GM12878 (cell line): ENCODE data around the gene SNX3. TPM values are rescaled to one million over a fixed set of nuclear protein-coding genes. Genes with fewer than 3 reads are reported as not detected.

Experiments used
- ATAC-seq: fragments of 200-7000 bp; cut with Tn5 transposase; 3 replicates; pipeline ENCODE4 v1.9.1; 2020; ENCODE audit warnings: mild to moderate bottlenecking, moderate library complexity
- BruUV-seq: library from RNA; stranded (reverse); fragments of 400-500 nt; replicated peaks from 2 replicates; lab custom pipeline; 2021; lab: Mats Ljungman, UMichigan
- CTCF ChIA-PET: fragments of 300-600 bp; sonication (Branson Sonifier 250); formaldehyde crosslinking; extraction: SDS; loops from one replicate; lab custom pipeline; 2021; ENCODE audit warnings: inconsistent platforms; lab: Yijun Ruan, JAX
- POLR2A ChIA-PET: fragments of 350-600 bp; formaldehyde crosslinking; extraction: SDS; loops from one replicate; lab custom pipeline; 2021; ENCODE audit warnings: inconsistent platforms; lab: Charles Lee
- RAD21 ChIA-PET: fragments of 300-600 bp; sonication (Branson Sonifier 250); formaldehyde crosslinking; loops from one replicate; lab custom pipeline; 2023; ENCODE audit warnings: antibody characterized with exemption; ENCODE audit not compliant: unreplicated experiment; lab: Charles Lee
- SMC1A ChIA-PET: fragments of 300-600 bp; sonication (Branson Sonifier 250); formaldehyde crosslinking; loops from one replicate; lab custom pipeline; 2023; ENCODE audit not compliant: unreplicated experiment, uncharacterized antibody; lab: Charles Lee
- DNase-seq: peaks from one replicate; pipeline ENCODE4 v3.0.0-alpha.2; 2011; ENCODE audit warnings: low read depth, low spot score
- FAIRE-seq: peaks from 3 replicates; lab custom pipeline; 2011; peaks lifted over from hg19 to GRCh38; lab: Jason Lieb, UNC
- H2AFZ ChIP-seq: 2 replicates; pipeline ENCODE4 v1.6.0; 2011; ENCODE audit warnings: low read depth, low read length, control low read depth; ENCODE audit not compliant: control insufficient read depth
- H3K27ac ChIP-seq: 2 replicates; pipeline ENCODE4 v1.5.1; 2011; ENCODE audit warnings: control low read depth; ENCODE audit not compliant: control insufficient read depth, insufficient read depth
- H3K27me3 ChIP-seq, 2 experiments: replicated peaks in 1 of 2; 2 replicates each; pipeline versions ENCODE4 v1.6.0 to v1.6.1; 2011; ENCODE audit warnings: low read length in 1 of 2; ENCODE audit not compliant: control insufficient read depth in 2 of 2, insufficient read depth in 2 of 2
- H3K36me3 ChIP-seq, 2 experiments: 2 replicates each; pipeline ENCODE4 v1.5.1; 2011; ENCODE audit warnings: low read length in 1 of 2; ENCODE audit not compliant: control insufficient read depth in 2 of 2, insufficient read depth in 2 of 2
- H3K4me1 ChIP-seq: 2 replicates; pipeline ENCODE4 v1.6.1; 2011; ENCODE audit warnings: mild to moderate bottlenecking, low read length, moderate library complexity, mixed read lengths; ENCODE audit not compliant: control insufficient read depth, insufficient read depth
- H3K4me2 ChIP-seq: 2 replicates; pipeline ENCODE4 v1.6.0; 2011; ENCODE audit warnings: control low read depth; ENCODE audit not compliant: control insufficient read depth, insufficient read depth
- H3K4me3 ChIP-seq: fragments of 200-600 bp; sonication (generic); 2 replicates; pipeline ENCODE4 v1.5.1; 2016
- H3K79me2 ChIP-seq: 2 replicates; pipeline ENCODE4 v1.6.0; 2011; ENCODE audit warnings: low read length; ENCODE audit not compliant: control insufficient read depth, insufficient read depth
- H3K9ac ChIP-seq: 2 replicates; pipeline ENCODE4 v1.8.0; 2011; ENCODE audit warnings: low read length, control low read depth, mixed read lengths; ENCODE audit not compliant: control insufficient read depth, insufficient read depth
- H3K9me3 ChIP-seq: replicated peaks from 3 replicates; pipeline ENCODE4 v1.5.1; 2011; ENCODE audit warnings: mild to moderate bottlenecking, low read length; ENCODE audit not compliant: control insufficient read depth, insufficient read depth
- H4K20me1 ChIP-seq: 2 replicates; pipeline ENCODE4 v1.6.0; 2011; ENCODE audit not compliant: control insufficient read depth, insufficient read depth
- BACH1 ChIP-seq: fragments of 450-650 bp; IDR thresholded peaks from 2 replicates; pipeline ENCODE4 v1.6.1; 2017; ENCODE audit warnings: mild to moderate bottlenecking, borderline replicate concordance
- CHD2 ChIP-seq: IDR thresholded peaks from 2 replicates; pipeline ENCODE4 v1.6.1; 2011; ENCODE audit warnings: low read depth, low read length, improper control_type of control experiment, borderline replicate concordance
- EGR1 ChIP-seq, 2 experiments: IDR thresholded peaks; 1 replicate in 1 of 2; 2 replicates in 1 of 2; pipeline ENCODE4 v1.6.1; 2011 to 2012; ENCODE audit warnings: low read depth in 2 of 2, low read length in 2 of 2, borderline replicate concordance in 1 of 2, mild to moderate bottlenecking in 1 of 2, moderate library complexity in 1 of 2
- ETV6 ChIP-seq, 2 experiments: fragments of 450-650 bp in 1 of 2; IDR thresholded peaks in 1 of 2; conservative IDR thresholded peaks in 1 of 2; 2 replicates each; pipeline ENCODE4 v1.6.1; 2014; ENCODE audit warnings: antibody characterized with exemption in 1 of 2, borderline replicate concordance in 1 of 2, low read depth in 1 of 2, mild to moderate bottlenecking in 1 of 2, moderate library complexity in 1 of 2
- IKZF1 ChIP-seq: fragments of 450-650 bp; conservative IDR thresholded peaks from 2 replicates; pipeline ENCODE4 v1.6.1; 2017; ENCODE audit warnings: antibody characterized with exemption, mild to moderate bottlenecking
- IKZF2 ChIP-seq, 2 experiments: fragments of 450-650 bp; IDR thresholded peaks; 2 replicates each; pipeline ENCODE4 v1.6.1; 2017; ENCODE audit warnings: mild to moderate bottlenecking in 2 of 2, moderate library complexity in 2 of 2
- NR2C1 ChIP-seq: fragments of 450-650 bp; IDR thresholded peaks from 2 replicates; pipeline ENCODE4 v1.6.1; 2017; ENCODE audit warnings: antibody characterized with exemption, mild to moderate bottlenecking, moderate library complexity
- POLR2A ChIP-seq: IDR thresholded peaks from 2 replicates; pipeline ENCODE4 v1.6.1; 2011; ENCODE audit warnings: low read depth, mild to moderate bottlenecking, low read length
- RFX5 ChIP-seq: IDR thresholded peaks from 2 replicates; pipeline ENCODE4 v1.6.1; 2011; ENCODE audit warnings: low read depth, low read length, improper control_type of control experiment
- SIN3A ChIP-seq: IDR thresholded peaks from 2 replicates; pipeline ENCODE4 v1.6.1; 2012; ENCODE audit warnings: low read depth, low read length, improper control_type of control experiment
- SMAD1 ChIP-seq: fragments of 450-650 bp; IDR thresholded peaks from 2 replicates; pipeline ENCODE4 v1.6.1; 2018; ENCODE audit warnings: mild to moderate bottlenecking, low read depth; ENCODE audit not compliant: partially characterized antibody
- YY1 ChIP-seq: IDR thresholded peaks from 2 replicates; pipeline ENCODE4 v1.6.1; 2011; ENCODE audit warnings: low read depth, mild to moderate bottlenecking, low read length
- WGBS: methylation state at CpG from one replicate; pipeline ENCODE4 v1.1.6; 2016; ENCODE audit warnings: low lambda C conversion rate; ENCODE audit not compliant: insufficient replicate concordance, insufficient coverage; ENCODE audit errors: missing lambda C conversion rate; 5-methylcytosine and 5-hydroxymethylcytosine counted together
- in situ Hi-C: fragments of 300-500 bp; cut with MboI; formaldehyde crosslinking; loops from 9 replicates; pipeline ENCODE4 v1.14.3; 2018; ENCODE audit warnings: mixed read lengths
- intact Hi-C: fragments of 100-400 bp; cut with micrococcal nuclease; formaldehyde crosslinking; loops from one replicate; pipeline ENCODE4 v1.14.2; 2022; ENCODE audit not compliant: unreplicated experiment
- polyA plus RNA-seq, 11 experiments: library from polyadenylated mRNA; depleted of rRNA in 4 of 11; unstranded in 6 of 11; stranded (reverse) in 5 of 11; fragments of >200 nt; fragmentation: Nextera tagmentation in 4 of 11; fragmentation: Illumina TruSeq in 1 of 11; extraction: Ambion mirVana in 4 of 11; extraction: Trizol in 1 of 11; gene quantifications; 1 replicate in 1 of 11; 2 replicates in 10 of 11; pipeline versions ENCODE4 v1.2.1 to v1.2.3, GENCODE V29; 2011 to 2016; ENCODE audit warnings: inconsistent platforms in 2 of 11, missing spikeins in 2 of 11, low read depth in 1 of 11
- total RNA-seq, 4 experiments: library from RNA; depleted of rRNA in 3 of 4; stranded (reverse); fragments of >200 nt in 3 of 4; fragmentation: Illumina TruSeq in 1 of 4; extraction: Trizol in 1 of 4; gene quantifications; 2 replicates each; pipeline versions ENCODE4 v1.2.1 to v1.2.3, GENCODE V29; 2013 to 2021
- TF ChIP-seq, protein P1 (sequence below): IDR thresholded peaks from 2 replicates; pipeline ENCODE4 v1.6.1; 2012; ENCODE audit warnings: low read depth, low read length, improper control_type of control experiment
- TF ChIP-seq, protein P2 (sequence below): fragments of 450-650 bp; IDR thresholded peaks from 2 replicates; pipeline ENCODE4 v1.6.1; 2014; ENCODE audit warnings: mild to moderate bottlenecking
- TF ChIP-seq, protein P3 (sequence below): IDR thresholded peaks from 2 replicates; pipeline ENCODE4 v1.6.1; 2012; ENCODE audit warnings: low read depth, low read length, improper control_type of control experiment
- TF ChIP-seq, protein P4 (sequence below): fragments of 450-650 bp; IDR thresholded peaks from 2 replicates; pipeline ENCODE4 v1.6.1; 2018; ENCODE audit warnings: borderline replicate concordance, mild to moderate bottlenecking; ENCODE audit not compliant: partially characterized antibody
- TF ChIP-seq, protein P5 (sequence below): IDR thresholded peaks from 2 replicates; pipeline ENCODE4 v1.6.1; 2012; ENCODE audit warnings: low read depth, low read length, improper control_type of control experiment

SNX3 gene
- total and polyA plus RNA-seq, 10 of the 15 experiments (the other 5 are each of a cell fraction or from before 2014, with no cell fraction given): 43.7 to 297 (median 95.6) TPM

DNA sequence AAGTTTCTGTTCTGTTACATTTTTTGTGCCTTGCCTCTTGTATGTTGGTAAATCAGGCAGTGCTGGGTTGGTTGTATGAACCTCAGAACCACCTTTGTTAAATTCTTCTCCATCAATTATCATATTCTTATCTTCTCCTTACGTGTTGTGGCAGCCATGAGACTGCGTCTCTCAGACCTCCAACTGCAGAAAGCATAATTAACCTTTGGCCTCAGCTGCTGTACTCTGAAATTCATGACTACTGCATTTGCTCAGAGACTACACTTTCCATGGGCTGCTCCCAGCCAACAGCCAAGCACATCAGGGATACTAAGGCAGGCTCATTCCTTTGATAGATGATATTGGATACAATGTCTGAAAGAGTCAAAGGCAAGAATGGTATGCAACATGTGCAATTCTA lies 15.1 kb upstream of the SNX3 start:
- intact Hi-C loops: no loop called here
- TF ChIP-seq, protein P1, sequence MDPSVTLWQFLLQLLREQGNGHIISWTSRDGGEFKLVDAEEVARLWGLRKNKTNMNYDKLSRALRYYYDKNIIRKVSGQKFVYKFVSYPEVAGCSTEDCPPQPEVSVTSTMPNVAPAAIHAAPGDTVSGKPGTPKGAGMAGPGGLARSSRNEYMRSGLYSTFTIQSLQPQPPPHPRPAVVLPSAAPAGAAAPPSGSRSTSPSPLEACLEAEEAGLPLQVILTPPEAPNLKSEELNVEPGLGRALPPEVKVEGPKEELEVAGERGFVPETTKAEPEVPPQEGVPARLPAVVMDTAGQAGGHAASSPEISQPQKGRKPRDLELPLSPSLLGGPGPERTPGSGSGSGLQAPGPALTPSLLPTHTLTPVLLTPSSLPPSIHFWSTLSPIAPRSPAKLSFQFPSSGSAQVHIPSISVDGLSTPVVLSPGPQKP: no peak
- TF ChIP-seq SMAD1 (no peak), EGR1 (IDR thresholded peaks at IDR 0.05; ENCODE audit: borderline replicate concordance in 1 of 2, low read depth in 2 of 2, low read length in 2 of 2) (no peak), ETV6 (conservative IDR thresholded peaks at IDR 0.05 in 1 of 2, IDR thresholded peaks at IDR 0.05 in 1 of 2; ENCODE audit: borderline replicate concordance in 1 of 2, low read depth in 1 of 2) (no peak), SIN3A (no peak), POLR2A (no peak), YY1 (no peak), IKZF1 (no peak), NR2C1 (no peak), BACH1 (no peak), CHD2 (no peak), IKZF2 (IDR thresholded peaks at IDR 0.05) (no peak), RFX5 (no peak)
- TF ChIP-seq, protein P2, sequence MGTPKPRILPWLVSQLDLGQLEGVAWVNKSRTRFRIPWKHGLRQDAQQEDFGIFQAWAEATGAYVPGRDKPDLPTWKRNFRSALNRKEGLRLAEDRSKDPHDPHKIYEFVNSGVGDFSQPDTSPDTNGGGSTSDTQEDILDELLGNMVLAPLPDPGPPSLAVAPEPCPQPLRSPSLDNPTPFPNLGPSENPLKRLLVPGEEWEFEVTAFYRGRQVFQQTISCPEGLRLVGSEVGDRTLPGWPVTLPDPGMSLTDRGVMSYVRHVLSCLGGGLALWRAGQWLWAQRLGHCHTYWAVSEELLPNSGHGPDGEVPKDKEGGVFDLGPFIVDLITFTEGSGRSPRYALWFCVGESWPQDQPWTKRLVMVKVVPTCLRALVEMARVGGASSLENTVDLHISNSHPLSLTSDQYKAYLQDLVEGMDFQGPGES: no peak
- TF ChIP-seq, protein P3, sequence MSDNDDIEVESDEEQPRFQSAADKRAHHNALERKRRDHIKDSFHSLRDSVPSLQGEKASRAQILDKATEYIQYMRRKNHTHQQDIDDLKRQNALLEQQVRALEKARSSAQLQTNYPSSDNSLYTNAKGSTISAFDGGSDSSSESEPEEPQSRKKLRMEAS: no peak
- TF ChIP-seq, protein P4, sequence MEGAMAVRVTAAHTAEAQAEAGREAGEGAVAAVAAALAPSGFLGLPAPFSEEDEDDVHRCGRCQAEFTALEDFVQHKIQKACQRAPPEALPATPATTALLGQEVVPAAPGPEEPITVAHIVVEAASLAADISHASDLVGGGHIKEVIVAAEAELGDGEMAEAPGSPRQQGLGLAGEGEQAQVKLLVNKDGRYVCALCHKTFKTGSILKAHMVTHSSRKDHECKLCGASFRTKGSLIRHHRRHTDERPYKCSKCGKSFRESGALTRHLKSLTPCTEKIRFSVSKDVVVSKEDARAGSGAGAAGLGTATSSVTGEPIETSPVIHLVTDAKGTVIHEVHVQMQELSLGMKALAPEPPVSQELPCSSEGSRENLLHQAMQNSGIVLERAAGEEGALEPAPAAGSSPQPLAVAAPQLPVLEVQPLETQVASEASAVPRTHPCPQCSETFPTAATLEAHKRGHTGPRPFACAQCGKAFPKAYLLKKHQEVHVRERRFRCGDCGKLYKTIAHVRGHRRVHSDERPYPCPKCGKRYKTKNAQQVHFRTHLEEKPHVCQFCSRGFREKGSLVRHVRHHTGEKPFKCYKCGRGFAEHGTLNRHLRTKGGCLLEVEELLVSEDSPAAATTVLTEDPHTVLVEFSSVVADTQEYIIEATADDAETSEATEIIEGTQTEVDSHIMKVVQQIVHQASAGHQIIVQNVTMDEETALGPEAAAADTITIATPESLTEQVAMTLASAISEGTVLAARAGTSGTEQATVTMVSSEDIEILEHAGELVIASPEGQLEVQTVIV: no peak
- TF ChIP-seq, protein P5, sequence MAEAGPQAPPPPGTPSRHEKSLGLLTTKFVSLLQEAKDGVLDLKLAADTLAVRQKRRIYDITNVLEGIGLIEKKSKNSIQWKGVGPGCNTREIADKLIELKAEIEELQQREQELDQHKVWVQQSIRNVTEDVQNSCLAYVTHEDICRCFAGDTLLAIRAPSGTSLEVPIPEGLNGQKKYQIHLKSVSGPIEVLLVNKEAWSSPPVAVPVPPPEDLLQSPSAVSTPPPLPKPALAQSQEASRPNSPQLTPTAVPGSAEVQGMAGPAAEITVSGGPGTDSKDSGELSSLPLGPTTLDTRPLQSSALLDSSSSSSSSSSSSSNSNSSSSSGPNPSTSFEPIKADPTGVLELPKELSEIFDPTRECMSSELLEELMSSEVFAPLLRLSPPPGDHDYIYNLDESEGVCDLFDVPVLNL: no peak
- FAIRE-seq (no peak), DNase-seq (no peak), ATAC-seq (no peak)
- Histone ChIP-seq H3K4me2 (no peak overlapping the region), H3K79me2 (no peaks in the 10 kb centered on the region), H3K9ac (no peak overlapping the region), H4K20me1 (no peaks in the 10 kb centered on the region), H3K27me3 (no peaks in the 10 kb centered on the region), H3K36me3 (no peaks in the 10 kb centered on the region), H3K27ac (no peak overlapping the region), H3K4me1 (no peaks in the 10 kb centered on the region), H3K4me3 (no peak overlapping the region), H2AFZ (no peak overlapping the region), H3K9me3 (no peaks in the 10 kb centered on the region)
- in situ Hi-C loops: no loop called here
- SMC1A ChIA-PET: no interaction called here
- POLR2A ChIA-PET: no interaction called here
- CTCF ChIA-PET: no interaction called here
- RAD21 ChIA-PET: no interaction called here
- BruUV-seq: no TSS peak
- WGBS: 100% methylated on average over 2 of the region's 2 CpGs
